COR-L47 (cell line): ENCODE measurements around the gene PSEN1.

Experiments
- DNase-seq: peaks from one replicate; lab custom pipeline; 2025; lab: John Stamatoyannopoulos, UW

The PSEN1 gene

GRCh38 chr14:73254247-73255004 is 118.1 kb downstream of the PSEN1 start:
- no peak for DNase-seq

- DNase-seq: no peak
Measured at GRCh38 chr14:73255005-73255400, 118.7 kb downstream of the PSEN1 start.

GRCh38 chr14:73255693-73256225 is 119.5 kb downstream of the PSEN1 start:
- no peak for DNase-seq

- no peak for DNase-seq
Measured at GRCh38 chr14:73258076-73258475, 121.8 kb downstream of the PSEN1 start.

GRCh38 chr14:73258845-73259611 is 122.7 kb downstream of the PSEN1 start:
- no peak for DNase-seq

- no peak for DNase-seq
Measured at GRCh38 chr14:73259837-73260236, 123.5 kb downstream of the PSEN1 start.

GRCh38 chr14:73260574-73260973 is 124.3 kb downstream of the PSEN1 start:
- DNase-seq: no peak

- no peak for DNase-seq
Measured at GRCh38 chr14:73261075-73261474, 124.8 kb downstream of the PSEN1 start.

GRCh38 chr14:73261520-73262426 is 125.5 kb downstream of the PSEN1 start:
- no peak for DNase-seq

- no peak for DNase-seq
Measured at GRCh38 chr14:73262427-73263183, 126.3 kb downstream of the PSEN1 start.

- DNase-seq: no peak
Measured at GRCh38 chr14:73263606-73264005, 127.3 kb downstream of the PSEN1 start.

- DNase-seq: no peak
Measured at GRCh38 chr14:73264080-73264884, 128.0 kb downstream of the PSEN1 start.

- no peak for DNase-seq
Measured at GRCh38 chr14:73264885-73265720, 128.8 kb downstream of the PSEN1 start.

GRCh38 chr14:73265721-73266046 is 129.4 kb downstream of the PSEN1 start:
- DNase-seq: no peak

GRCh38 chr14:73266317-73266716 is 130.0 kb downstream of the PSEN1 start:
- DNase-seq: no peak

GRCh38 chr14:73267474-73267873 is 131.2 kb downstream of the PSEN1 start:
- DNase-seq: no peak

GRCh38 chr14:73269729-73270531 is 133.6 kb downstream of the PSEN1 start:
- no peak for DNase-seq

- DNase-seq: no peak
Measured at GRCh38 chr14:73272393-73272792, 136.1 kb downstream of the PSEN1 start.
